PFSK-1 (cell line): ENCODE data around the gene LRMDA.

Experiments used
- FOXP2 ChIP-seq: optimal IDR thresholded peaks from 2 replicates; pipeline ENCODE3; 2011; ENCODE audit warnings: borderline replicate concordance, control low read depth, inconsistent platforms; ENCODE audit not compliant: insufficient read depth; ENCODE audit errors: extremely low read length, extremely low read depth
- POLR2AphosphoS5 ChIP-seq: IDR thresholded peaks from 2 replicates; pipeline ENCODE4 v1.6.1; 2012; ENCODE audit warnings: low read depth, mild to moderate bottlenecking, control low read depth, low read length, moderate library complexity
- SIN3A ChIP-seq: IDR thresholded peaks from 2 replicates; pipeline ENCODE4 v1.6.1; 2012; ENCODE audit warnings: mild to moderate bottlenecking, low read length, moderate library complexity, borderline replicate concordance; ENCODE audit not compliant: insufficient read depth
- TAF1 ChIP-seq: IDR thresholded peaks from 2 replicates; pipeline ENCODE4 v1.6.1; 2012; ENCODE audit warnings: low read length, control low read depth, borderline replicate concordance; ENCODE audit not compliant: insufficient read depth
- TF ChIP-seq, protein P1 (sequence below), 2 experiments: IDR thresholded peaks; 2 replicates each; pipeline versions ENCODE4 v1.6.1 to v1.8.0; 2011 to 2012; ENCODE audit warnings: low read depth in 2 of 2, low read length in 2 of 2, control low read depth in 1 of 2, inconsistent platforms in 1 of 2, mild to moderate bottlenecking in 1 of 2, moderate library complexity in 1 of 2; ENCODE audit not compliant: insufficient read depth in 1 of 2

The LRMDA gene

DNA sequence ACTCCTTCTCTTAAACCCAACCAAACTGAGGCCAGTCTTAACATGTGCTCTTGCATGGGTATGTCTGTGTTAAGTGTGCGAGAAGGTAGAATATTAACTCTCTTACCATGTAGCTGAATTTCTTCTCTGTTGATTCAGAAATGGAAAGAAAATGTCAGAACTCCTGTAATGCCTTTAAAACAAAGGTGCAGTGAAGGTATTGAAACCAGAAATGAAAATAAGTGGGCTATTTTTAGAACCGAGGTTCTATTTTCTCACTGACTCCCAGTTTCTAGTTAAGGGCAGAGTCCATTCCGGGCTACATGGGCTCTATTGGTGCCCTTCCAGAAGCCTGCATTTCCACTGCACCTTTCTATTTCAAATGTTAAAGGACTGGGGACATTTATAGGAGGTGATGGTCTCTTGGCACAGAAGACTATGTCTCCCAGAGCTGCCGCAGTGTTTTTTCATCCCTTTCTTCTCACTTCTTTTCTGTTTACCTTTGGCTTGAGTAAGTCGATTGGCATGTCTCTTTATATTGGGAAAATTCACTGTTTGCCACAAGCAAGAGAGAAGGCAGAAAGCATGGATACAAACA is 174.9 kb downstream of the LRMDA start:
- TF ChIP-seq TAF1 (no peak), SIN3A (no peak), FOXP2 (no peak), POLR2AphosphoS5 (no peak)
- TF ChIP-seq, protein P1, sequence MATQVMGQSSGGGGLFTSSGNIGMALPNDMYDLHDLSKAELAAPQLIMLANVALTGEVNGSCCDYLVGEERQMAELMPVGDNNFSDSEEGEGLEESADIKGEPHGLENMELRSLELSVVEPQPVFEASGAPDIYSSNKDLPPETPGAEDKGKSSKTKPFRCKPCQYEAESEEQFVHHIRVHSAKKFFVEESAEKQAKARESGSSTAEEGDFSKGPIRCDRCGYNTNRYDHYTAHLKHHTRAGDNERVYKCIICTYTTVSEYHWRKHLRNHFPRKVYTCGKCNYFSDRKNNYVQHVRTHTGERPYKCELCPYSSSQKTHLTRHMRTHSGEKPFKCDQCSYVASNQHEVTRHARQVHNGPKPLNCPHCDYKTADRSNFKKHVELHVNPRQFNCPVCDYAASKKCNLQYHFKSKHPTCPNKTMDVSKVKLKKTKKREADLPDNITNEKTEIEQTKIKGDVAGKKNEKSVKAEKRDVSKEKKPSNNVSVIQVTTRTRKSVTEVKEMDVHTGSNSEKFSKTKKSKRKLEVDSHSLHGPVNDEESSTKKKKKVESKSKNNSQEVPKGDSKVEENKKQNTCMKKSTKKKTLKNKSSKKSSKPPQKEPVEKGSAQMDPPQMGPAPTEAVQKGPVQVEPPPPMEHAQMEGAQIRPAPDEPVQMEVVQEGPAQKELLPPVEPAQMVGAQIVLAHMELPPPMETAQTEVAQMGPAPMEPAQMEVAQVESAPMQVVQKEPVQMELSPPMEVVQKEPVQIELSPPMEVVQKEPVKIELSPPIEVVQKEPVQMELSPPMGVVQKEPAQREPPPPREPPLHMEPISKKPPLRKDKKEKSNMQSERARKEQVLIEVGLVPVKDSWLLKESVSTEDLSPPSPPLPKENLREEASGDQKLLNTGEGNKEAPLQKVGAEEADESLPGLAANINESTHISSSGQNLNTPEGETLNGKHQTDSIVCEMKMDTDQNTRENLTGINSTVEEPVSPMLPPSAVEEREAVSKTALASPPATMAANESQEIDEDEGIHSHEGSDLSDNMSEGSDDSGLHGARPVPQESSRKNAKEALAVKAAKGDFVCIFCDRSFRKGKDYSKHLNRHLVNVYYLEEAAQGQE (IDR thresholded peaks at IDR 0.05; ENCODE audit: insufficient read depth in 1 of 2, low read depth in 2 of 2, low read length in 2 of 2): no peak

DNA sequence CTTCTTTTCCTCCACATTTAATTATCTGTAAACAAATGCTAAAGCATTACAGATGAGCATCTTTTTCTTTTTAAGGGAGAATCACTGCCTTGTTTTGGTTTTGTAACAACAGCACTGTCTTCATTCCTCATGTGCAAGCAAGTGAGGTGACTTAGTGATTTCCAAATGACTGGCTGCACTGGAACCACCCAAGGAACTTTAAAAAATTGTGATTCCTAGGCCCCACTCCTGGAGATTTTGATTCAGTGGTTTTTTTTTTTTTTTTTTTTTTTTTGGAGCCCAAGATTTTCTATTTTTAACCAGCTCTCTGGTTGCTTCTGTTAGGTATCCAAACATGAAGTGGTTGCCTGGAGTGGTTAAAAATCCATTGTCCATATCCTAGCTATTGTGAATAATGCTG is 176.2 kb downstream of the LRMDA start:
- TF ChIP-seq SIN3A: no peak
- TF ChIP-seq FOXP2: no peak
- TF ChIP-seq POLR2AphosphoS5: no peak
- TF ChIP-seq, protein P1 (IDR thresholded peaks at IDR 0.05; ENCODE audit: insufficient read depth in 1 of 2, low read depth in 2 of 2, low read length in 2 of 2): no peak
- no peak for TF ChIP-seq TAF1

DNA sequence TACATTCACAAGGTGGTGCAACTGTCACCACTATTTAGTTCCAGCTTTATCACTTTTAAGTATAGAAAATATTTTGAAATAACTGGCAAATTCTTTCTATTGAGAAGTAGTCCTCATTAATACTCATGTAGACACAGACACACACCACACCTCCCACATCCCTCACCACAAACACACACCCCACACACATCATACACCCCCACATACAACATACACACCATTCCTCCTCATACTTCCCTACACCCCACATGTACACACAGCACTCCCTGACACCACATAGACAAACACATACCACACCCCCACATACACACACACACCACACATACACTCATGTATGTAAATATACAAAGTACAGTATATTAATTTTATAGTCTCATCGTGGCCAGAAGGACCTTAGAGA is 178.8 kb downstream of the LRMDA start:
- TF ChIP-seq TAF1: no peak
- TF ChIP-seq FOXP2: no peak
- TF ChIP-seq, protein P1 (IDR thresholded peaks at IDR 0.05; ENCODE audit: insufficient read depth in 1 of 2, low read depth in 2 of 2, low read length in 2 of 2): no peak
- no peak for TF ChIP-seq SIN3A
- TF ChIP-seq POLR2AphosphoS5: no peak

DNA sequence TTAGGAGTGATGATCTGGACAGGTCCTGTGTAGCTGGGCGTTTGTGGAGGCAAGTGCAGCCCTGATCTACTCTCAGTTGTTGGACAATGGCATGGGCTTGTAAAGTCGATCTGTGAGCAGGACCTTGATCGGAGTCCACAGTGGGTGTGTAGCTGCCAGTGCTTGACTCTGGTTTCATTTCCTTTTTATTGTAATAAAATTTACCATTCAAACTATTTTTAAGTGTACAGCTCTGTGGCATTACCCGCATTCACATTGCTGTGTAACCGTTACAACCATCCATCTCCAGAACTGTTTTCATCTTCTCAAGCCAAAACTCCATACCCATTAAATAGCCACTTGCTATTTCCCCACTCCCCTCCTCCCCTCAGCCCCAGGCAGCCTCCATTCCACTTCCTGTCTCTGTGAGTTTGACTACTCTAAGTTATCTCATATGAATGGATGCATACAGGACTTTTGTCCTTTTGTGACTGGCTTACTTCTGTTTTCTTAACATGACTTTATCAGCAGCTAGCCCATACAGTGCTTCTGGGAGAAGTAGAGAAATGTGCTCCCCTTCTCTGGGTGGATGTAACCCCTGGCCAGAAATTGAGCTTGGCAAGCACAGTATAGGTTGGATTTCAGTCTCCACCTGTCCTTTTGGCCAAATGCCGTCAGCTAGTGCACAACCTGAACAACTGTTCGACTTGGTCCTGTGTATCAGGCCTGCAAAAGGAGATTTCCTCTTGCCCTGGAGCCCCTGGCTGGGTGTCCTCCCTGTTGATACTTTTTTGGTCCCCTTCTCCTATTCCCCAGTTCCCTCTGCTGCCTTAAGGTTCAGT is 180.0 kb downstream of the LRMDA start:
- TF ChIP-seq SIN3A: no peak
- no peak for TF ChIP-seq FOXP2
- TF ChIP-seq POLR2AphosphoS5: no peak
- TF ChIP-seq TAF1: no peak
- TF ChIP-seq, protein P1 (IDR thresholded peaks at IDR 0.05; ENCODE audit: insufficient read depth in 1 of 2, low read depth in 2 of 2, low read length in 2 of 2): no peak

DNA sequence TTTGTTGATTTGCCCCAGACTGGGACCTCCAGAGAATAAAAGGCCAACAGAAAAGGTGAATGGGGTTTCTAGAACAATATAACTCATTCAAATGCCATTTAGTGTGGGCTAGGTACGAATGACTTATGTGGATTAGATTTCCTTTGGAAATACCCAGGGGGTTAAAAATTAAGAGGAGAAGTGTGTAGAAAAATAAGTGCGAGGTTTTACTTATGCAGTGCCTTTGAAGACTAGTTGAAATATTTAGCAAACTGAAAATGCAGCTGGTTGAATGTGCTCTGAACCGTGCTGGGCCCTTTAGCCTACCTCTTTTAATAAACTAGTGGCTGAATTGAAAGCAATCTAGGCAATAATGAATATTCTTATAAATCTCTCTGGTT is 180.6 kb downstream of the LRMDA start:
- TF ChIP-seq SIN3A (no peak), POLR2AphosphoS5 (no peak), FOXP2 (no peak), TAF1 (no peak)
- TF ChIP-seq, protein P1 (IDR thresholded peaks at IDR 0.05; ENCODE audit: insufficient read depth in 1 of 2, low read depth in 2 of 2, low read length in 2 of 2): no peak
